ENCODE measurements around the gene ING5. TPM values are rescaled to one million over a fixed set of nuclear protein-coding genes. Genes with fewer than 3 reads are reported as not detected.
"Not testable (repeated sequence)": the region's sequence is repeated elsewhere in the genome, so short reads cannot be mapped to it uniquely, and the experiment has no call there.

The ING5 gene
- 48.8 and 53.2 TPM in 2 replicates for total RNA-seq (2014; rRNA removed; shearing (Covaris generic))

- Histone ChIP-seq H3K27me3 (no peaks in the 10 kb centered on the region), H3K27ac (peak within 1 kb of the TSS; percentile 96), H3K4me3 (peak within 1 kb of the TSS; percentile 87), H3K36me3 (peaks cover 22% of the 10 kb centered on the region), H3K4me1 (no peaks in the 10 kb centered on the region), H3K9me3 (replicated peaks) (no peaks in the 10 kb centered on the region)
- DNase-seq = peak; percentile 96 to 97
These were observed at the start of gene ING5 for GRCh38 chr2:241701399-241702154. ING5 (plus strand) TSS chr2:241702039; CDS start chr2:241702066, 27 bp downstream.

- Histone ChIP-seq H3K27ac (no peak overlapping the region), H3K9me3 (replicated peaks) (no peaks in the 10 kb centered on the region), H3K4me1 (no peaks in the 10 kb centered on the region), H3K27me3 (no peaks in the 10 kb centered on the region), H3K36me3 (peaks cover 38% of the 10 kb centered on the region), H3K4me3 (no peak overlapping the region)
- no peak for DNase-seq
These were observed 49.7 kb upstream of the ING5 start for GRCh38 chr2:241652142-241652541.

GRCh38 chr2:241652722-241653121 is 49.1 kb upstream of the ING5 start:
- peaks cover 38% of the 10 kb centered on the region for H3K36me3 ChIP-seq
- H3K27me3 ChIP-seq = no peaks in the 10 kb centered on the region
- no peak for DNase-seq

GRCh38 chr2:241653210-241653750 is 48.6 kb upstream of the ING5 start:
- H3K36me3 ChIP-seq = peaks cover 38% of the 10 kb centered on the region
- H3K27me3 ChIP-seq = no peaks in the 10 kb centered on the region
- H3K4me3 ChIP-seq = no peak overlapping the region
- H3K9me3 ChIP-seq (replicated peaks) = no peaks in the 10 kb centered on the region
- DNase-seq = no peak
- H3K27ac ChIP-seq = no peak overlapping the region
- H3K4me1 ChIP-seq = no peaks in the 10 kb centered on the region

More at GRCh38 chr2:241652722-241653121, 49.1 kb upstream of the ING5 start:
- H3K4me1 ChIP-seq = no peaks in the 10 kb centered on the region
- H3K4me3 ChIP-seq = no peak overlapping the region
- H3K27ac ChIP-seq = no peak overlapping the region
- H3K9me3 ChIP-seq (replicated peaks) = no peaks in the 10 kb centered on the region

- H3K9me3 ChIP-seq (replicated peaks) = no peaks in the 10 kb centered on the region
- peaks cover 43% of the 10 kb centered on the region for H3K36me3 ChIP-seq
- no peaks in the 10 kb centered on the region for H3K27me3 ChIP-seq
- H3K4me3 ChIP-seq = no peak overlapping the region
- DNase-seq = no peak
- no peak overlapping the region for H3K27ac ChIP-seq
- H3K4me1 ChIP-seq = no peaks in the 10 kb centered on the region
These were observed 47.3 kb upstream of the ING5 start for GRCh38 chr2:241654551-241654950.

GRCh38 chr2:241655516-241656189 is 46.2 kb upstream of the ING5 start:
- Histone ChIP-seq H3K4me1 (no peaks in the 10 kb centered on the region), H3K9me3 (replicated peaks) (no peaks in the 10 kb centered on the region), H3K27me3 (no peaks in the 10 kb centered on the region), H3K36me3 (peaks cover 51% of the 10 kb centered on the region), H3K27ac (no peak overlapping the region), H3K4me3 (no peak overlapping the region)
- DNase-seq = no peak

- Histone ChIP-seq H3K36me3 (peaks cover 48% of the 10 kb centered on the region), H3K27me3 (no peaks in the 10 kb centered on the region), H3K27ac (no peak overlapping the region), H3K4me1 (no peaks in the 10 kb centered on the region), H3K9me3 (replicated peaks) (no peaks in the 10 kb centered on the region), H3K4me3 (no peak overlapping the region)
- no peak for DNase-seq
These were observed 45.6 kb upstream of the ING5 start for GRCh38 chr2:241656190-241656741.

GRCh38 chr2:241657786-241658254 is 44.0 kb upstream of the ING5 start:
- H3K36me3 ChIP-seq = peaks cover 37% of the 10 kb centered on the region
- no peaks in the 10 kb centered on the region for H3K9me3 ChIP-seq (replicated peaks)
- H3K4me3 ChIP-seq = no peak overlapping the region
- H3K27ac ChIP-seq = no peak overlapping the region
- H3K27me3 ChIP-seq = no peaks in the 10 kb centered on the region
- H3K4me1 ChIP-seq = no peaks in the 10 kb centered on the region
- DNase-seq = no peak

- Histone ChIP-seq H3K4me3 (no peak overlapping the region), H3K27ac (no peak overlapping the region), H3K36me3 (peaks cover 33% of the 10 kb centered on the region), H3K27me3 (no peaks in the 10 kb centered on the region), H3K9me3 (replicated peaks) (no peaks in the 10 kb centered on the region), H3K4me1 (no peaks in the 10 kb centered on the region)
- DNase-seq = no peak
These were observed 43.5 kb upstream of the ING5 start for GRCh38 chr2:241658296-241658695.

GRCh38 chr2:241659150-241659739 is 42.6 kb upstream of the ING5 start:
- Histone ChIP-seq H3K27ac (no peak overlapping the region), H3K9me3 (replicated peaks) (no peaks in the 10 kb centered on the region), H3K27me3 (no peaks in the 10 kb centered on the region), H3K4me3 (no peak overlapping the region), H3K36me3 (peaks cover 31% of the 10 kb centered on the region), H3K4me1 (no peaks in the 10 kb centered on the region)
- DNase-seq = peak; percentile 58 to 75

- Histone ChIP-seq H3K27ac (no peak overlapping the region), H3K4me1 (peaks cover 6% of the 10 kb centered on the region; the same call in 1 of the 2 replicates)
- no peak for DNase-seq
These were observed 41.1 kb upstream of the ING5 start for GRCh38 chr2:241660593-241661213.

GRCh38 chr2:241662731-241663130 is 39.1 kb upstream of the ING5 start:
- Histone ChIP-seq H3K4me1 (peaks cover 20% of the 10 kb centered on the region), H3K36me3 (peaks cover 14% of the 10 kb centered on the region)
- DNase-seq; H3K27me3 ChIP-seq; H3K4me3 ChIP-seq; H3K27ac ChIP-seq; H3K9me3 ChIP-seq (replicated peaks): not testable (repeated sequence)

More at GRCh38 chr2:241660593-241661213, 41.1 kb upstream of the ING5 start:
- peaks cover 24% of the 10 kb centered on the region for H3K36me3 ChIP-seq
- no peaks in the 10 kb centered on the region for H3K9me3 ChIP-seq (replicated peaks)
- H3K4me3 ChIP-seq = no peak overlapping the region
- H3K27me3 ChIP-seq = no peaks in the 10 kb centered on the region

- H3K4me1 ChIP-seq = peaks cover 20% of the 10 kb centered on the region
- peak in 1 of 2 experiments; percentile 35 for DNase-seq
- H3K27me3 ChIP-seq = no peaks in the 10 kb centered on the region
- peak overlapping the region; percentile 28 for H3K4me3 ChIP-seq
- peak overlapping the region; percentile 86 for H3K27ac ChIP-seq
- no peaks in the 10 kb centered on the region for H3K36me3 ChIP-seq
- H3K9me3 ChIP-seq (replicated peaks) = no peaks in the 10 kb centered on the region
These were observed 36.0 kb upstream of the ING5 start for GRCh38 chr2:241665731-241666440.
